Upper lobe of left lung (tissue), 6 donors: ENCODE results near the gene GARIN3. TPM values are rescaled to one million over a fixed set of nuclear protein-coding genes. Genes with fewer than 3 reads are reported as not detected.
"Not testable (repeated sequence)": the region's sequence is repeated elsewhere in the genome, so short reads cannot be mapped to it uniquely, and the experiment has no call there.

Source experiments
- ATAC-seq, 2 donors: fragments of 200-7000 bp; cut with Tn5 transposase; one replicate each; pipeline ENCODE4 v1.9.1; 2022; ENCODE audit warnings: mild to moderate bottlenecking in 2 of 2, moderate library complexity in 2 of 2; ENCODE audit not compliant: low FRiP score in 2 of 2
- DNase-seq, 2 donors: peaks; one replicate each; pipeline ENCODE4 v3.0.0-alpha.2; 2019 to 2020
- H3K27ac ChIP-seq, 4 donors: fragments of 200-600 bp; sonication (generic); one replicate each; pipeline ENCODE4 v1.5.1; 2016 to 2019
- H3K27me3 ChIP-seq, 4 donors: fragments of 200-600 bp; sonication (generic); one replicate each; pipeline ENCODE4 v1.5.1; 2017 to 2019
- H3K36me3 ChIP-seq, 4 donors: fragments of 200-600 bp; sonication (generic); one replicate each; pipeline ENCODE4 v1.5.1; 2016 to 2019
- H3K4me1 ChIP-seq, 4 donors: fragments of 200-600 bp; sonication (generic); one replicate each; pipeline ENCODE4 v1.5.1; 2018 to 2019
- H3K4me3 ChIP-seq, 4 donors: fragments of 200-600 bp; sonication (generic); one replicate each; pipeline ENCODE4 v1.5.1; 2017 to 2019; ENCODE audit warnings: mild to moderate bottlenecking in 2 of 4, moderate library complexity in 1 of 4
- H3K9me3 ChIP-seq, 4 donors: fragments of 200-600 bp; sonication (generic); one replicate each; pipeline ENCODE4 v1.5.1; 2018 to 2019
- CTCF ChIP-seq, 6 experiments: fragments of 450-650 bp in 4 of 6; fragments of 200-600 bp in 2 of 6; sonication (generic) in 2 of 6; IDR thresholded peaks; one replicate each; pipeline ENCODE4 v1.5.1; 2016 to 2019; ENCODE audit warnings: antibody characterized with exemption in 6 of 6
- EP300 ChIP-seq, 4 donors: sonication (generic); formaldehyde crosslinking; IDR thresholded peaks; one replicate each; pipeline ENCODE4 v1.5.1; 2017; ENCODE audit warnings: antibody characterized with exemption in 4 of 4, control low read depth in 2 of 4
- POLR2A ChIP-seq, 4 donors: fragments of 450-650 bp; IDR thresholded peaks; one replicate each; pipeline ENCODE4 v1.5.1; 2016 to 2017; ENCODE audit warnings: antibody characterized with exemption in 4 of 4, mild to moderate bottlenecking in 2 of 4
- POLR2AphosphoS5 ChIP-seq, 2 donors: sonication (generic); formaldehyde crosslinking; IDR thresholded peaks; one replicate each; pipeline ENCODE4 v1.5.1; 2017; ENCODE audit warnings: antibody characterized with exemption in 2 of 2
- WGBS, 2 donors: methylation state at CpG; one replicate each; pipeline ENCODE4 v1.1.5; 2017 to 2018; 5-methylcytosine and 5-hydroxymethylcytosine counted together
- total RNA-seq, 6 donors: library from RNA; depleted of rRNA in 4 of 6; stranded (reverse); fragments of >200 nt in 4 of 6; gene quantifications; one replicate each; pipeline versions ENCODE4 v1.1.0 to v1.2.1, GENCODE V29; 2016 to 2021
- donor health status: DM: no; HTN: no; CAD: no; lungs with moderate emphysema.
- donor health status: DM: no; HTN: yes; CAD: no; lungs with severe emphysema.

The GARIN3 gene
- total RNA-seq, 6 donors from 2014 or later = not detected

- 89% methylated on average over 7 of the region's 7 CpGs for WGBS, 2 donors
- Histone ChIP-seq H3K4me3 (no peak overlapping the region), H3K9me3 (no peaks in the 10 kb centered on the region), H3K27me3 (no peaks in the 10 kb centered on the region), H3K27ac (no peak overlapping the region), H3K36me3 (no peaks in the 10 kb centered on the region), H3K4me1 (no peaks in the 10 kb centered on the region)
- TF ChIP-seq EP300 (IDR thresholded peaks at IDR 0.05) (no peak), POLR2AphosphoS5 (IDR thresholded peaks at IDR 0.05) (no peak), POLR2A (IDR thresholded peaks at IDR 0.05) (no peak), CTCF (IDR thresholded peaks at IDR 0.05) (no peak)
- DNase-seq (no peak), ATAC-seq (no peak)
Observed at GRCh38 chr5:157213527-157214243, 47.6 kb upstream of the GARIN3 start.

GRCh38 chr5:157212307-157212706 is 46.2 kb upstream of the GARIN3 start:
- H3K27me3 ChIP-seq = no peaks in the 10 kb centered on the region
- no peak overlapping the region for H3K27ac ChIP-seq
- TF ChIP-seq CTCF (IDR thresholded peaks at IDR 0.05) (no peak), EP300 (IDR thresholded peaks at IDR 0.05) (no peak), POLR2AphosphoS5 (IDR thresholded peaks at IDR 0.05) (no peak), POLR2A (IDR thresholded peaks at IDR 0.05) (no peak)
- 80 to 82% methylated on average over 5 of the region's 5 CpGs for WGBS, 2 donors
- DNase-seq (peak in 1 of 2 donors; percentile 24), ATAC-seq (peak in 1 of 2 donors; percentile 43)
- no peaks in the 10 kb centered on the region for H3K36me3 ChIP-seq
- no peaks in the 10 kb centered on the region for H3K9me3 ChIP-seq
- no peaks in the 10 kb centered on the region for H3K4me1 ChIP-seq
- no peak overlapping the region for H3K4me3 ChIP-seq

- H3K27me3 ChIP-seq, ATAC-seq, H3K4me3 ChIP-seq, H3K4me1 ChIP-seq, H3K36me3 ChIP-seq, DNase-seq, H3K9me3 ChIP-seq: not testable (repeated sequence)
- TF ChIP-seq POLR2AphosphoS5 (IDR thresholded peaks at IDR 0.05) = peak in 1 of 2 donors; percentile 19
- peak in 1 of 4 donors; percentile 28 for TF ChIP-seq EP300 (IDR thresholded peaks at IDR 0.05)
- 25 to 27% methylated on average over 1 of the region's 1 CpG for WGBS, 2 donors
- peak overlapping the region in 1 of 4 donors; percentile 9 for H3K27ac ChIP-seq
Observed at GRCh38 chr5:157210652-157211051, 44.6 kb upstream of the GARIN3 start.

- TF ChIP-seq POLR2AphosphoS5 (IDR thresholded peaks at IDR 0.05) (no peak), POLR2A (IDR thresholded peaks at IDR 0.05) (no peak), EP300 (IDR thresholded peaks at IDR 0.05) (no peak), CTCF (IDR thresholded peaks at IDR 0.05) (no peak)
- Histone ChIP-seq H3K4me1 (no peaks in the 10 kb centered on the region), H3K9me3 (no peaks in the 10 kb centered on the region), H3K27me3 (no peaks in the 10 kb centered on the region), H3K4me3 (no peak overlapping the region), H3K36me3 (no peaks in the 10 kb centered on the region), H3K27ac (no peak overlapping the region)
- DNase-seq (no peak), ATAC-seq (no peak)
- WGBS, 2 donors = 77 to 82% methylated on average over 6 of the region's 6 CpGs
Observed at GRCh38 chr5:157205708-157206107, 39.6 kb upstream of the GARIN3 start.

- TF ChIP-seq CTCF (IDR thresholded peaks at IDR 0.05) (no peak), POLR2AphosphoS5 (IDR thresholded peaks at IDR 0.05) (no peak), POLR2A (IDR thresholded peaks at IDR 0.05) (no peak), EP300 (IDR thresholded peaks at IDR 0.05) (no peak)
- ATAC-seq (no peak), DNase-seq (no peak)
- Histone ChIP-seq H3K4me3 (no peak overlapping the region), H3K27me3 (no peaks in the 10 kb centered on the region), H3K36me3 (no peaks in the 10 kb centered on the region), H3K4me1 (no peaks in the 10 kb centered on the region), H3K9me3 (no peaks in the 10 kb centered on the region), H3K27ac (no peak overlapping the region)
- WGBS, 2 donors = 41 to 59% methylated on average over 4 of the region's 4 CpGs
Observed at GRCh38 chr5:157204765-157205164, 38.7 kb upstream of the GARIN3 start.
